ENCODE data around the gene GMCL1. TPM values are rescaled to one million over a fixed set of nuclear protein-coding genes. Genes with fewer than 3 reads are reported as not detected.

GMCL1 gene
- total and polyA plus RNA-seq, 2 of the 13 experiments (the other 11 are each of a cell fraction or from before 2014, with no cell fraction given) = 18.7 to 24.0 TPM

DNA sequence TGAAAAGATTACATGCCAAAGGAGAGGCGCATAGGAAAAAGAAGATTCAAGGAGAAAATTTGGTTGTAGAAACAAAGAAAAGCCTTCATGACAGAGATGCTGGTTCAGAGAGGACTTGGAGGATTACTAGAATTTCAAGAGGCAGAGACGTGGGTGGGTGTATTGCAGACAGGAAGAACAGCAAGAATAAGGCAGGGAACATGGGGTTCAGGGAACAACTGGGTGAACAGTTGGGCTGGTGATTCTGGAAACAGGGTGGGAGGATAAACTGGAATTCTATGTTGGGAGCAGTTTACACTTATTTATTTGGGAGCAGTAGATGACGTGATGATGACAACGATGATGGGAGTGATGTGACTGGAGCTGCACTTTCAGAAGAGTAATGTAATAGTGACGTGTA is 18.4 kb upstream of the GMCL1 start (continued):
- TF ChIP-seq PRDM4 (CRISPR knock-in tag; IDR thresholded peaks at IDR 0.05; ENCODE audit: borderline replicate concordance) (no peak), ZNF841 (CRISPR knock-in tag; IDR thresholded peaks at IDR 0.05; ENCODE audit: borderline replicate concordance) (no peak), NFE2 (CRISPR knock-in tag; IDR thresholded peaks at IDR 0.05) (no peak), SPEN (CRISPR knock-in tag; IDR thresholded peaks at IDR 0.05; ENCODE audit: low read depth) (no peak), JUN (CRISPR knock-in tag; IDR thresholded peaks at IDR 0.05) (no peak), RFX3 (CRISPR knock-in tag; IDR thresholded peaks at IDR 0.05) (no peak), JUND (CRISPR knock-in tag; IDR thresholded peaks at IDR 0.05) (no peak)
- TF ChIP-seq, protein P1, sequence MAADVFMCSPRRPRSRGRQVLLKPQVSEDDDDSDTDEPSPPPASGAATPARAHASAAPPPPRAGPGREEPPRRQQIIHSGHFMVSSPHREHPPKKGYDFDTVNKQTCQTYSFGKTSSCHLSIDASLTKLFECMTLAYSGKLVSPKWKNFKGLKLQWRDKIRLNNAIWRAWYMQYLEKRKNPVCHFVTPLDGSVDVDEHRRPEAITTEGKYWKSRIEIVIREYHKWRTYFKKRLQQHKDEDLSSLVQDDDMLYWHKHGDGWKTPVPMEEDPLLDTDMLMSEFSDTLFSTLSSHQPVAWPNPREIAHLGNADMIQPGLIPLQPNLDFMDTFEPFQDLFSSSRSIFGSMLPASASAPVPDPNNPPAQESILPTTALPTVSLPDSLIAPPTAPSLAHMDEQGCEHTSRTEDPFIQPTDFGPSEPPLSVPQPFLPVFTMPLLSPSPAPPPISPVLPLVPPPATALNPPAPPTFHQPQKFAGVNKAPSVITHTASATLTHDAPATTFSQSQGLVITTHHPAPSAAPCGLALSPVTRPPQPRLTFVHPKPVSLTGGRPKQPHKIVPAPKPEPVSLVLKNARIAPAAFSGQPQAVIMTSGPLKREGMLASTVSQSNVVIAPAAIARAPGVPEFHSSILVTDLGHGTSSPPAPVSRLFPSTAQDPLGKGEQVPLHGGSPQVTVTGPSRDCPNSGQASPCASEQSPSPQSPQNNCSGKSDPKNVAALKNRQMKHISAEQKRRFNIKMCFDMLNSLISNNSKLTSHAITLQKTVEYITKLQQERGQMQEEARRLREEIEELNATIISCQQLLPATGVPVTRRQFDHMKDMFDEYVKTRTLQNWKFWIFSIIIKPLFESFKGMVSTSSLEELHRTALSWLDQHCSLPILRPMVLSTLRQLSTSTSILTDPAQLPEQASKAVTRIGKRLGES (CRISPR knock-in tag; IDR thresholded peaks at IDR 0.05; ENCODE audit: borderline replicate concordance) = no peak

DNA sequence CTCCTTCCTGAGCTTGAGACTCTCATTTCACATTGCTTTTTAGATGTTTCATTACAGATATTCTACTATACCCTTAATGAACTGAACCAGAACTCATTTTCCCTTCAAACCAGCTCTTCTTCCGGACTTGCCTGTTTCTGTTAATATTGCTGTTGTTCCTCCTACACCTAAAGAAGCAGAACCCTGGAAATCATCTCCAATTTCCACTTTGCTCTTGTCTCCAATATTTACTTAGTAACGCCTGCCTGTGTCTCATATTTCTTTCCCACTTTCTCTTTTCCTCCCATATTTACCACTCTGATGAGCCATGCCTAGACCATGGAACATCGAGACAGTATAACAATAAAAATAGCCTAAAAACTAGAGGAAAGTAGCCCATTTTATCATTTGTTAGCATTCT is 17.9 kb upstream of the GMCL1 start:
- no TSS peak for BruUV-seq (replicated peaks)
- H3K4me3 ChIP-seq (replicated peaks in 1 of 3; ENCODE audit: insufficient read depth in 1 of 3, low read depth in 2 of 3, low read length in 3 of 3) = no peak overlapping the region
- ChIA-PET POLR2A (interaction anchor here (1.1 kb wide), 1 partner anchor 70 kb away, joined by 6 read pairs; the partner anchor contains the start of gene ANXA4), CTCF (ENCODE audit: low intra/inter-chr PET ratio, low total read pairs) (no interaction called here)
- peaks cover 7% of the 10 kb centered on the region for H3K4me1 ChIP-seq (ENCODE audit: insufficient read depth, low read length)
- FAIRE-seq = no peak
- H3K36me3 ChIP-seq (replicated peaks in 1 of 2; ENCODE audit: control insufficient read depth in 1 of 2, insufficient read depth in 2 of 2, low read length in 2 of 2) = peaks cover 34 to 75% of the 10 kb centered on the region in 2 experiments
- H3K9me3 ChIP-seq (ENCODE audit: low read length) = no peaks in the 10 kb centered on the region
- intact Hi-C loops (cut with micrococcal nuclease; ENCODE audit: unreplicated experiment) (no loop called here), in situ Hi-C loops (cut with HindIII; ENCODE audit: extremely low pct_ligation_motif_present, low pct_unique_long_range_greater_than_20kb) (loop anchor here (10.0 kb wide), 1 partner anchor 247 kb away; no protein-coding TSS in a partner anchor)
- WGBS (ENCODE audit: low lambda C conversion rate) = 93% methylated on average over 3 of the region's 3 CpGs
- H3K9ac ChIP-seq (ENCODE audit: insufficient read depth, low read depth, low read length) = no peak overlapping the region
- H3K79me2 ChIP-seq (ENCODE audit: insufficient read depth, low read length) = no peaks in the 10 kb centered on the region
- no peak for ATAC-seq
- H4K20me1 ChIP-seq (ENCODE audit: insufficient read depth, low read length) = no peaks in the 10 kb centered on the region
- no peak overlapping the region for H3K4me2 ChIP-seq (ENCODE audit: low read depth, low read length)
- no peak for DNase-seq (ENCODE audit: low spot score)
- no peak overlapping the region for H3K27ac ChIP-seq (ENCODE audit: extremely low read length, insufficient read depth, low read length)
- H2AFZ ChIP-seq (ENCODE audit: low read length) = no peak overlapping the region
- H3K27me3 ChIP-seq (ENCODE audit: control insufficient read depth in 1 of 2, insufficient read depth in 2 of 2, low read length in 2 of 2) = no peaks in the 10 kb centered on the region
- no peak for TF ChIP-seq ZBTB37 (CRISPR knock-in tag; IDR thresholded peaks at IDR 0.05)
- TF ChIP-seq PRDM4 (CRISPR knock-in tag; IDR thresholded peaks at IDR 0.05; ENCODE audit: borderline replicate concordance) = no peak
- TF ChIP-seq ZKSCAN1 (IDR thresholded peaks at IDR 0.05; ENCODE audit: low read length) = no peak
- no peak for TF ChIP-seq KMT2B (CRISPR knock-in tag; IDR thresholded peaks at IDR 0.05)
- TF ChIP-seq JDP2 (CRISPR knock-in tag; IDR thresholded peaks at IDR 0.05; ENCODE audit: borderline replicate concordance) = no peak
- TF ChIP-seq ZNF354B (CRISPR knock-in tag; IDR thresholded peaks at IDR 0.05) = no peak
